ENCODE data around the gene GDPD1. TPM values are rescaled to one million over a fixed set of nuclear protein-coding genes. Genes with fewer than 3 reads are reported as not detected.

The GDPD1 gene
- total RNA-seq, 2 donors from 2014 or later, result 2.3 TPM; not detected in 1

DNA sequence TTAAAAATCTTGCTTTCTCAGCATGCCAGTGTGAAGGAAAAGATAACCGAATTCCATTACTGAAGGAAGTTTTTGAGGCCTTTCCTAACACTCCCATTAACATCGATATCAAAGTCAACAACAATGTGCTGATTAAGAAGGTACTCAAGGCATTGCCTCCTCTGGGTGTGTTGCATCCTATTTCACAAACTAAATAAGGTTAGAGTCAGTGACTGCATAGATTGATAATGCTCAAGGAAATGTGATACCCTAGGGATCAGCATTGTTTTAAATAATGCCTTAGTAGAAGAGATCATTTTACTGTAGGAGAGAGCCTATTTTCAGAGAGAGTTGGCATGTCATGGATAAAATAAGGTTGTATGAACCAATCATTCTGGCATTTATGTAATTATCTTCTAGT, 36.8 kb downstream of the GDPD1 start:
- intact Hi-C loops (cut with DNase I), result no loop called here
- Histone ChIP-seq H3K4me3 (no peak overlapping the region), H3K9me3 (no peaks in the 10 kb centered on the region), H3K27ac (no peak overlapping the region), H3K36me3 (replicated peaks in 1 of 2; ENCODE audit: insufficient read depth in 1 of 2, low read depth in 2 of 2) (no peaks in the 10 kb centered on the region), H3K27me3 (no peaks in the 10 kb centered on the region), H3K4me1 (no peaks in the 10 kb centered on the region)
- TF ChIP-seq POLR2A (IDR thresholded peaks at IDR 0.05), result no peak
- TF ChIP-seq, protein P1, sequence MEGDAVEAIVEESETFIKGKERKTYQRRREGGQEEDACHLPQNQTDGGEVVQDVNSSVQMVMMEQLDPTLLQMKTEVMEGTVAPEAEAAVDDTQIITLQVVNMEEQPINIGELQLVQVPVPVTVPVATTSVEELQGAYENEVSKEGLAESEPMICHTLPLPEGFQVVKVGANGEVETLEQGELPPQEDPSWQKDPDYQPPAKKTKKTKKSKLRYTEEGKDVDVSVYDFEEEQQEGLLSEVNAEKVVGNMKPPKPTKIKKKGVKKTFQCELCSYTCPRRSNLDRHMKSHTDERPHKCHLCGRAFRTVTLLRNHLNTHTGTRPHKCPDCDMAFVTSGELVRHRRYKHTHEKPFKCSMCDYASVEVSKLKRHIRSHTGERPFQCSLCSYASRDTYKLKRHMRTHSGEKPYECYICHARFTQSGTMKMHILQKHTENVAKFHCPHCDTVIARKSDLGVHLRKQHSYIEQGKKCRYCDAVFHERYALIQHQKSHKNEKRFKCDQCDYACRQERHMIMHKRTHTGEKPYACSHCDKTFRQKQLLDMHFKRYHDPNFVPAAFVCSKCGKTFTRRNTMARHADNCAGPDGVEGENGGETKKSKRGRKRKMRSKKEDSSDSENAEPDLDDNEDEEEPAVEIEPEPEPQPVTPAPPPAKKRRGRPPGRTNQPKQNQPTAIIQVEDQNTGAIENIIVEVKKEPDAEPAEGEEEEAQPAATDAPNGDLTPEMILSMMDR (IDR thresholded peaks at IDR 0.05), result no peak
- DNase-seq, result no peak
- WGBS, 2 donors, result 43 to 51% methylated on average over 2 of the region's 2 CpGs
- ATAC-seq, result no peak

DNA sequence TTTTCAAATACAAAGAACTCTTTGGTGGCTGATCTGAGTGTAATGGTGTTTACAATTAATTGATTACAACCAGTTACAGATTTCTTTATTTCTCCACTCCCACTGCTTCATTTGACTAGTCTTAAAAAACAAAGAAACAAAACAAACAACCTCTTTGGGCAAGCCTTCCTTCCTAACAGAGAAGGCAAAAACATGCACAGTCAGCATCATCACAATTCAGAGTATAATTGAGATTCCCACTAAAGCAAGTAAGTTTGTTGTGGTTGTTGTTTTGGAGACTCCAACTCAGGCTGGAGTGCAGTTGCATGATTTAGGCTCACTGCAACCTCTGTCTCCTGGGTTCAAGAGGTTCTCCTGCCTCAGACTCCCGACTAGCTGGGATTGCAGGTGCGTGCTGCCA, 40.4 kb downstream of the GDPD1 start:
- Histone ChIP-seq H3K27ac (no peak overlapping the region), H3K4me1 (no peaks in the 10 kb centered on the region), H3K27me3 (no peaks in the 10 kb centered on the region), H3K4me3 (no peak overlapping the region), H3K36me3 (replicated peaks in 1 of 2; ENCODE audit: insufficient read depth in 1 of 2, low read depth in 2 of 2) (no peaks in the 10 kb centered on the region), H3K9me3 (no peaks in the 10 kb centered on the region)
- intact Hi-C loops (cut with DNase I), result no loop called here
- TF ChIP-seq, protein P1 (IDR thresholded peaks at IDR 0.05), result no peak
- no peak for TF ChIP-seq POLR2A (IDR thresholded peaks at IDR 0.05)
- 88 to 91% methylated on average over 2 of the region's 2 CpGs for WGBS, 2 donors
- ATAC-seq (no peak), DNase-seq (no peak)

DNA sequence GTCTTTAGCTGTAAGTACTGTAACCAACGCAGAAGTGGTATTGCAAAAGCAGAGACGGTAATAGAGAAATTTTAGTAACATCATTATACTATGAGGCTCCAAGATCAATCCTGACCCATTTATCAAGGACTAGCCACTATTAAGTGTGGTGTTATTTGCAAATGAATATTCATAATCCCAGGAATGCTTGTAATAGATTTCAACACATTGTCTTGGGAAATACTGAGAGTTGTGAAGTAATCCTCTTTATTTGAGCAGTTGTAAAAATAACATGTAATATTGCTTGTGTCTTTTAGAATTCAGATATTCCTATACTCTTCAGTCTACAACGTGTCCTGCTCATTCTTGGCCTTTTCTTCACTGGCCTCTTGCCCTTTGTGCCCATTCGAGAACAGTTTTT, 46.4 kb downstream of the GDPD1 start:
- Histone ChIP-seq H3K27ac (no peak overlapping the region), H3K4me3 (no peak overlapping the region), H3K27me3 (no peaks in the 10 kb centered on the region), H3K4me1 (no peaks in the 10 kb centered on the region), H3K36me3 (replicated peaks in 1 of 2; ENCODE audit: insufficient read depth in 1 of 2, low read depth in 2 of 2) (no peaks in the 10 kb centered on the region), H3K9me3 (no peaks in the 10 kb centered on the region)
- ATAC-seq, result no peak
- no peak for DNase-seq
- TF ChIP-seq, protein P1 (IDR thresholded peaks at IDR 0.05), result no peak
- no peak for TF ChIP-seq POLR2A (IDR thresholded peaks at IDR 0.05)
- 80% methylated on average over 4 of the region's 4 CpGs for WGBS, 2 donors
- intact Hi-C loops (cut with DNase I), result no loop called here

DNA sequence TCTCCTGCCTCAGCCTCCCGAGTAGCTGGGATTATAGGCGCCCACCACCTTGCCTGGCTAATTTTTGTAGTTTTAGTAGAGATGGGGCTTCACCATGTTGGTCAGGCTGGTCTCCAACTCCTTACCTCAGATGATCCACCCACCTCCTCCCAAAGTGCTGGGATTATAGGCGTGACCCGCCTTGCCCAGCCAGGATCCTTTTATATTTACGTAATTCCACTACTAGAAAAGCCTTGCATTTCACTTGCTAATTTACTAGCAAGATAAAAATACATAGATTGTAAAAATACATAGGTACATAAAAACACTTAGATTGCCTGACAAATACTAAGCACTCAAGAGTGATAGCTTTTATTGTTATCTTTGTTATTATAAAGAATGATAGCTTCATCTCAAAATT, 47.5 kb downstream of the GDPD1 start:
- DNase-seq, result no peak
- Histone ChIP-seq H3K4me1 (no peaks in the 10 kb centered on the region), H3K36me3 (replicated peaks in 1 of 2; ENCODE audit: insufficient read depth in 1 of 2, low read depth in 2 of 2) (no peaks in the 10 kb centered on the region), H3K9me3 (no peaks in the 10 kb centered on the region), H3K27ac (no peak overlapping the region), H3K27me3 (no peaks in the 10 kb centered on the region), H3K4me3 (no peak overlapping the region)
- ATAC-seq, result no peak
- TF ChIP-seq POLR2A (IDR thresholded peaks at IDR 0.05), result no peak
- TF ChIP-seq, protein P1 (IDR thresholded peaks at IDR 0.05), result no peak
- intact Hi-C loops (cut with DNase I), result no loop called here
- WGBS, 2 donors, result 84 to 93% methylated on average over 5 of the region's 5 CpGs

DNA sequence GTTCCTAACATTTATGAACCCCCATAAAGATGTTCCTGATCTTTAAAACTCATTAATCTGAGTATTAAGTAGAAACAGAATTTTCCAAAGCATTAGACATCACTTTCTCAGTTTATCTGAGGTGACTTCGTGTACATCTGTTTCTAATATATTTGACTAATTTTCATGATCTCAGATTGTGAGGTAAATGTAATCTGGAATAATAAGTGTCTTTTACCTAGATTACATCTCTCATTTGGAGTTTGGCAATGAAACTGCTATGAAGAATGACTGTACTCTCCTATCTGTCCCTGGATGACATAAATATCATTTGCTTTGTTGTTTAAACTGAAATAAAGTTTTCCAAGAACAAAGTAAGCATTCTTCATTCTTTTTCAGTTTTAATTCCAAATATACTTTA, 55.3 kb downstream of the GDPD1 start:
- ATAC-seq (no peak), DNase-seq (no peak)
- intact Hi-C loops (cut with DNase I), result no loop called here
- no peaks in the 10 kb centered on the region for H3K36me3 ChIP-seq (replicated peaks in 1 of 2; ENCODE audit: insufficient read depth in 1 of 2, low read depth in 2 of 2)
- TF ChIP-seq, protein P1 (IDR thresholded peaks at IDR 0.05), result no peak
- no peak for TF ChIP-seq POLR2A (IDR thresholded peaks at IDR 0.05)
- no peaks in the 10 kb centered on the region for H3K4me1 ChIP-seq
- no peak overlapping the region for H3K4me3 ChIP-seq
- no peaks in the 10 kb centered on the region for H3K9me3 ChIP-seq
- H3K27ac ChIP-seq, result no peak overlapping the region
- no peaks in the 10 kb centered on the region for H3K27me3 ChIP-seq
- 38 to 59% methylated on average over 1 of the region's 1 CpG for WGBS, 2 donors
